ENCODE measurements around the gene LRRN1.
"Not testable (repeated sequence)": the region's sequence is repeated elsewhere in the genome, so short reads cannot be mapped to it uniquely, and the experiment has no call there.

Gene LRRN1

DNA sequence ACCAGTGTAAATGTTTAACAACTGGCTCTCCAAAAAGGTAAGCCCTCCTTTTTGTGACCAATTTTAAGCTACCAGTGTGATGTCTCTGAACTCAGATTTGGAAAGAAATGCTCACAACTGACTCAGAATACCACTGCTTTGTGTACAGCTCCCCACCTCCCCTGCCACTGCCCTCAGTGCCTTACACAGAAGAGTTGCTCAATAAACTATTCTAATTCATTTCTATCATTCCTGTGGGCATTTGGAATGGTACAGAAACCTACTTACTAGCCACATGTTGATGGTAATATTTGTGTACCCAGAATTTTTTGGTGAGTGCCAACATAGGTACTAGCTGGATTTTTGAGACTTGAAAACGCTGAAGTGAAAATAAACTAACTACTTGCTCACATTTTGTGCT lies 16.0 kb downstream of the LRRN1 start:
- DNase-seq = no peak

DNA sequence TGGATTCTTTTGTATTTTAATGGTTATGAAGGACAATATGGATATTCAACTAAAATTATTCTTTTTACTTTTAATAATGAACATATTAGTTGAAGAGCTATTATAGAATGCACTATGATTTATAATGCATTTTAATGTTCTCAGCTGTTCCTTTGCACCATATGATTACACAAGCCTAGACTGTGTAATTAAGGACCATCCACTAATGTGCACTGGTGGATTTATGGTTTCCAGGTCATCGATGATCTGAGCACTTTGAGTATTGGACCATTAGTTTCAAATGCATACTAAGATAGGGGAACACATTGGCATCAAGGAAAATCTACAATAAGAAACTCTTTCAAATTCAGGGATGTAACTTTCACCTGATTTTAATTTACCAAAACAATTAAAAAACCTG lies 16.8 kb downstream of the LRRN1 start:
- no peak for DNase-seq

DNA sequence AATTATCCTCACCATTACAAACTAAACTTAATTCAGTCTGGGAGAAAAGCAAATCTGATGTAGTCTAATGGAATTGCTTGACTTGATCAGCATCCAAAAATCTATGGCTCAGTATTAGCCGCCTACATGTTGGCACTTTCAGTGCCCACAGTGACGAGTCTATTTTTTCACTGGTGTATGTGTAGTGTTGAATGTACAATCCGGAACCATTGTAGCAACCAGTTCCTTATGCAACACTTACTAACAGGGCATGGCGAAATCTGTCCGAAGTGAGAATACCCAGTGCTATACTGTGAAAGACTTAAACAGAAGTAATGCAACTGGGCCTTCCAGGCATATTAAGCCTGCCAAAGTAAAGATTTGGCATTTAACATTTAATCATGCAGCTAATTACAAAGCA lies 18.6 kb downstream of the LRRN1 start:
- no peak for DNase-seq

DNA sequence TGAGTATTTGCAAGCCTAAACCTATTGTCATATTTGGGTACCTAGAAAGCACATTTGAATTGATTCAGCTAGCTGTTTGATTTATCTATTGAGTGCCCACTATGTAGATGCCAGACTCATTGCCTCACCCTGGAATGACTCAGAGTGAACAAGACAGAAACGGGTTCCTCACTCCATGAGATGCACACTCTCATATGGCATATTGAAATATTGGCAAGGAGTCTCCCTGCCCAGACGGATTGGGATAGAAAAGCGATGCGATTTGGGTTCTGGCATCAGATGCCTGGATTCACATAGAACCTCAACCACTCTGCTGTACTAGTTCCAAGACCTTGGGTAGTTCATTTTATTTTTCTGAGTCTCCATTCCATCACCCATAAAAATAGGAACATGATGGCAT lies 22.5 kb downstream of the LRRN1 start:
- DNase-seq = no peak

DNA sequence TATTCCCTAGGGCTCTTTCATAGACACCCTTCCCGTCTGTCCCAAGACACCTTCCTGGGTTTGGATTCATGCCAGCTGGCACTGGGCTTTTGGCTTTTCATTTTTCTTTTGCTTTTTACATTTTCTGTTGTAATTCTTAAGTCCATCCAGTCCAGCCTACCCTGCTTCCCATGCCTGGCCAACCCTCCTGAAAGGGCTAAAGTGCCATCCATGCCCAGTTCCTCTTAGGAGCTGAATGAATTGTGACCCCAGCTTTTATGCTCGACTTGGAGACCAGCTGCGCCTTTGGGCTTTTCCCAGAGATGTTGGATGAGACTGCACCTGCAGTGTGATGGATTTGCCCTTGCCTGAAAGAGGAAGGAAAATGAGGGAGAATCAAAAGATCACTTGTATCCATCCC lies 25.8 kb downstream of the LRRN1 start:
- DNase-seq = no peak

DNA sequence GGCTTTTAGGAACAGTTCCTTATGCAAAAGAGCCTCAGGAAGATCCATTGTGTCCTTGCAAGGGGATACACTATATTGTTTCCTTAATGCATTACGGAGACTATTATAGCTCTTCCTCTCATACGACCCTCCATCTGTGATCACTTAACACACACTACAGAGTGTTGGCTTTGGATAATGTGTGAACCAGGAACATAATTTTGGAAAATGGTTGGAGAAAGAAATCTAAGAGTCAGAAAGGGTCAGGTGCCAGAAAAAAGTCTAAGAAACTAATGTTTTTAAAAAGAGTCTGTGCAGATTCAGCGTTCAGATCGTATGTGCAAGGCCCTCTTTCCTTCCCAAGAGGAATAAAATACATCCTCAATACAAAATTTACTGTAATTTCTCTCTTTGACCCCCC lies 27.3 kb downstream of the LRRN1 start:
- DNase-seq = no peak

DNA sequence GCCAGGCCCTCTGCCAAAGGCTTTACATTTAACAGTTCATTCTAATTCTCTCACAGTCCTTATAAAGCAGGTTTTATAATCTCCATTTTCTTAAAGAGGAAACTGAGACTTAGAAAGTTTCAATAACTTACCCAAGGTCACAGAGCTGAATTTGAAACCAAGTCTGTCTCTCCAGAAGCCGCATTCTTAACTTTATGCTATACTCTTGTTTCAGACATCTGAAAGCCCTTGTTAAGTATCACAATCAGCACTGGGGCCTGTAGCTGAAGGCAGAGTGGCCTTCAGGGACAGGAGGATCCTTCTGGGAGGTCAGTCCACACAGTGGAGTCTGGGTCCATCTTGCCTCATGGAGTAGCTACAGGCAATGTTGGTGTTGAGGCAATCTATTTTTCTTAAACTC lies 27.9 kb downstream of the LRRN1 start:
- DNase-seq = no peak

DNA sequence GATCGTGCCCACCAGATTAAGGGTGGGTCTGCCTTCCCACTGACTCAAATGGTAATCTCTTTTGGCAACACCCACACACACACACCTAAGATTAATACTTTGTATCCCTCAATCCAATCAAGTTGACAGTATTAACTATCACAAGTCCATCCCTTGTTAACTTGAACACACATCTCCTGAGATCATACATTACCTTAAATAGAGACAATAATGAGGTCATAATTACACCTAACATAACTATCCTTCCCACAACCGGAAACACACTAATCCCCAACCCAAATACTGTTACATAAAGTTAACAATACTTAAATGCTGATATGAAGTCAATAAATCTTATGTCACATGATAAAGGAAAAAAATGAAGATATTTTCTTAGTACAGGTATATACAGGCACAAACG lies 29.2 kb downstream of the LRRN1 start:
- DNase-seq = not testable (repeated sequence)

DNA sequence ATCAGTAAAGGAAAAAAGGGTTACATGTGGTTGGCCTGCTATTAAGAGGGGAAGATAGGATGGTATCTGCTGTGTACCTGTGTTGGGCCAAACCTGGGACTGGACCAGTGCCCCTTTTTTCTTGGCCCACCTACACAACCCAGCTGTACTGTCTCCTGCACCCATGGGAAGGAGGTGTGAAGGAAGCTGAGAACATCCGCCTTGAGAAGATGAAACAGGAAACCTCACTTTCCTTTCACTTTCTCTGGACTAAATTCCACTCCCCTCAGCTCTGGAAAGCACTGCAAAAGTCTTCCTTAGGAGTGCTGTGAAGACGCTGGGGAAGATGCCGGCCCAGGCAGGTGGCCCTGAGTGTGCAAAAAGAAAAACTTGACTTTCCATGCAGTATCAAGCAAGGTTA lies 37.6 kb downstream of the LRRN1 start:
- no peak for DNase-seq

DNA sequence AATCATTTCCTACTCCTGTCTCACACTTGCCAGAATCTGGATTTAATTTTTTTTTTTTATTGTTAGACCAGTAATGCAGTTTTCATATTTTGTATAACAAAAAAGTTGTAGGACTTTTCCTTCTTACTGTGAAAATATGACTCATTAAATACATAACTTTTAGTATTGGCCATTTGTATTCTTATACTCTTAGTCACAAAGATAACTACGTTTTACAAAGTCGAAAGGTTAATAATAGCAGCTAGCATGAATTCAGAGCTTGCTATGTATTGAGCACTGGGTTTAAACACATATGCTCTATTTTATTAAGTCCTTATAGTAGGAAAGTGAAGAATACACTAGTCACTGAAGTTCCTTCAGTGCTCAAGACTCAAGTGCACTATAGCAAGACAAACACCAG lies 43.1 kb downstream of the LRRN1 start:
- no peak for DNase-seq

DNA sequence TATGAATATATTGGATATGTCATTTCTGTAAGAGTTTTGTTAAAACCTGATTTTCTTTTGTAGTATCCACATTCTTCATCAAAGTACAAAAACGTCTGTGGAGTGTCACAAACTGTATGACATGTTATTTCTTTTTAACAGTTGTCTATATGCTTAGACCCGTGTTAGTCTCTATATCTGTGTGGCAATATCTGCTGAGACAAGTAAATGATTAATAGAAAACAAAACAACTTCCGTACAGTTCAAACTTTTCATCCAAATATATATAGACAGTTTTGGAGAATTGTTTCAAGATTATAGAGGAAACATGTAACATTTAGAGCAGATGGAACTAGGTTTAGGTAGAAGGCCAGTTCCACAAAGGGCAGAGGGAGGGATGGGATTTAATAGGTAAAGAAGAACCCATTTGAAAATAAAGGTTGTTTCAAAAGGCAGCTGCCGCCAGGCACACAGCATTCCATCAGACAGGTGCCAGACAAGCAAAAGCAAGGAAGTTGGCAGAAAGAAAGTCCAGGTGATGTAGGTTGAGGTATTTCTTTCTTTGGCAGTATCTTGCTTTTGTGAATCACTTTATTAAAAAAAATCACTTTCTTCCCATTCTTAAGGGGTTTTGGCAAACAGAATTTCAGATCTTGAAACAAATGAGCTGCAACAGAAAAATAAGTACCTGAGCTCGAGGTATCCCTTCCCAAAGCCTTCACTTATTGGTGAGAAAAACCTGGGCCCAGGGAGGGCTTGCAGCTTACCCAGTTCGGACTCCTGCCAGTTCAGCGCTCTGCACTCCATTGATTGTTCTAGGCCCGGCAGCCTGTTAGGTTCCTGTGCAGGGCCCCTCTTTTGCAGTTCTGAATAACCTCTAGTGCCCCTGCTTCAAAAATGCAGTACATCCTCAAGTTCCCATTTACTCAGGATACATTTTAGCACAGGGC lies 49.0 kb downstream of the LRRN1 start:
- DNase-seq = no peak

DNA sequence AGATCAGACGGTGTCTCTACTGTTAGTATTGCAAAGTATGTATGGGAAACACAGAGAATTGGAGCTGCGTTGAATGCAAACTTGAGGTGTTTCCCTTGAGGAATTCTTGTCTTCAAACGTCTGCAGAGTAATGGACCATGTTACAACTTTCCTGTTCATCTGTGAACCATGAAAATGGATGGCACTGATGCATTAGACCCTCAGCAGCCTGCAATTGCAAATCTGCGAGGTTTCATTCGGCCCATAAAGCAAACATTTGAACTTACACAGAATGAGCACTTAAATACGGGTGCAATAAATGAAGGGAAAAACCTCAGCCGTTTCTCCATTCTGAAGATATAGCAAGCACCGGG lies 49.7 kb downstream of the LRRN1 start:
- no peak for DNase-seq

DNA sequence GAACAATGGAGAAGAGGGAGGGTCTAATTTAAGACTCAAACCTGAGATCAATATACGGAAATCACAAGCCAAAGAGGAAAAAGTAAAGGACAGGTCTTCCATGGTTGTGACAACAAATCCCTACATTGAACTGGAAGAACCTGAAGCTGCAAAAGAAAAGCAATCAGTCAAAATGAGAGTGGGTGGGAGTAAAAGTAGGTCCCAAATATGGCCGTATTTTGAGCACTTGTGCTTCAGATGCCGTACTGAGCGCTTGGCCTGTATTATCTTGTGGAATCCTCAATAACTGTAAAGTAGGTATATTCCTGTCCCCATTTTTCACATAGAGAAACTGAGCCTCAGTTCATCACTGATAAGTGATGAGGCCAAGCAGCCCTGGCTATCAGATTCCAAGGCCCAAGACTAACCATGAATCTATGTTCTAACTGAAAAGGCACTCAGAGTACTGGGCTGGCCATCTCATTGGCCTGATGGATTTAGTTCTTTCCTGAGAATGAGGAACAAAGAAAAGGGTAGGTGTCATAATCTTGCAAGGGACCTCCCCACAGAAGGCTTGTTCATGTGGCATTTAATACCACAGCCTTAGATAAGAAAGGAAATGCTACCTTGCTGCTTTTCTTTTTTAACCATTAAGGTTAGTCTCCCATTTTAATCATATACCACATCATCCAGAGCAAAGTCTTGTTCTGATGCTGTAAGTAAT lies 52.5 kb downstream of the LRRN1 start:
- no peak for DNase-seq

DNA sequence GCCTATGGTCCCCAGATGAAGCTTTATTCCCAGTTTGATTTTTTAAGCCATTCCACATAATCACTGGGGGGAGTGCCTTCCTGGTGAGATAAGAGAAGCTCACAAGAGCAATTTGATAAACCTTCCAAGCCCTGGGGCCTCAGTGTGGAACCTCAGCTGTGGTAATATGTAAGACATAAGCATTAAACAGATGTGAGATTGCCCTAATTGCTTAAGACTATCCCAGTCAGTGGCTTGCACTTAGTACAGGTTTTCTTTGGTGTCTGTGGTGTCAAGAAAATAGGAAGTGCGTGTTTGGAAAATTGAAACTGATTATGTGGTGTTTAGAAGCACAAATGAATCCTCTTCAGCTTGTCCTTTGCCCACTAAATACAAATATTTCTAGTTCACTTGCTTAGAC lies 54.3 kb downstream of the LRRN1 start:
- DNase-seq = no peak

DNA sequence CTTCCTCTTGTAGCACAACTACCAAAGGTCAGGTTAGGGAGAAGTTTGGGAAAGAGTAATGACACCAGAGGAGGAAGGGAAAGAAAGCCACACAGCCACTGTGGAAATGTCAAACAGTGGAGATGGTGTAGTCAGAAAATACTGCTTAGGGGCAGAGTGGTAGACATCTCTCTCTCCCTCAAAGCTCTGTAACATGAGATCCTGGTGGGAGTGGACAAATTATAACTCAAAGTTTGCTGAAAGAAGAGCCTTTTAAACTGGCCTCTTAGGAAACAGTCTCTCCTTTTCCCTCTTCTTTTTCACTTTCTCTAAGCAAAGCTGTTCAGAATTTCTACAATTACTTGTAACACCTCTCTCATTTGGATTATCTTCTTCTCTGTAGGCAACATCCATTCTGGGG lies 55.8 kb downstream of the LRRN1 start:
- no peak for DNase-seq

DNA sequence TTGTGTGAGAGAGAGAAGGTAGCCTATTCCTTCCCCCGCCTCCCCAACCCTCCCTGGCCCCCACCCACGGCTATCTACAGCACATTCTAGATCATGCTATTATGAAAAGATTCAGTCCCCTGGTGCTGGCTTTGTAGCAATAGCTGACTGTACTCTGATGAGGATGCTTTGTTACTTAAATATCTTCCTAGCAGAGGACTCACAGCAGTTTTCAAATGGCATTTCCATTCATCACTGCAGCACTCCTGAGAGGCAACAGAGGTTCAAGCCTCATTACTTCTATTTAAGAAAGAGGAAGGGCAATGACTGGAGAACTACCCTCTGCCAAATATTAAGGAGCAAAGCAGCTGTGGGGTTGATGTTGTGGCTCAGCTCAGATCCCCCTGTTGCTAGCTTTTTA lies 61.0 kb downstream of the LRRN1 start:
- DNase-seq = no peak

DNA sequence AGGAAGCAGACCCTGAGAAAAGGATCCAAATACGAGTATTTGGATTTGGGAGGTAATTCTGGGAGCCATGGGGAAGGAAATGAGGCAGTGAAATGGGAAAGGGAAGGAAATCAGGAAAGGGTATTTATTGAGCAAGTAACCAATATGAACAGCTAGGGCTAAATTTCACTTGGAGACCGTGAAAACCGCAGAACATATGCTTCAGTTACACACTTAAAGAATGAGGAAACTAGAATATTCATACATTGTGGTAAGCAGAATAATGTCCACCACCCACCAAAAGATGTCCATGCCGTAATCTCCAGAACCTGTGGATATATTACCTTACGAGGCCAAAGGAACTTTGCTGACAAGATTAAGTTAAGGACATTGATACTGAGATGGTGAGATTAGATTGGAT lies 63.3 kb downstream of the LRRN1 start:
- no peak for DNase-seq

DNA sequence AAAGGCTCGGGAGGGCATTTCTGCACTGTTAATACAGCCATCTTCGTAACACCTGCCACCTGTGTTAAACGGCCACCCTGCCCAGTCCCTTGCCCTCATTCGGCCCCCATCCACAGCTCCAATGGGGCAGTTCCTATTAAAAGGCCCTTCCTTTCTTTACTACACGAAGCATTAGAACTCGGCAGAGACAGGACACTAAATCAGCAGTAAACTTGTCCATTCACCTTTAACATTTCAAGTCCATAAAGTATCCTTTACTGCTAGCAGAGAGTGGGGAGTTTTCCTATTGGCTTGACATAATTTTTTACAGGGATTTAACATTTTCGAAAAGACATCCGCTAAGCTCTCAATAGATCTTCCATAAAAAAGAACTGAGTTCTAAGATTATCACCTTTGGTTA lies 76.3 kb downstream of the LRRN1 start:
- DNase-seq = no peak

DNA sequence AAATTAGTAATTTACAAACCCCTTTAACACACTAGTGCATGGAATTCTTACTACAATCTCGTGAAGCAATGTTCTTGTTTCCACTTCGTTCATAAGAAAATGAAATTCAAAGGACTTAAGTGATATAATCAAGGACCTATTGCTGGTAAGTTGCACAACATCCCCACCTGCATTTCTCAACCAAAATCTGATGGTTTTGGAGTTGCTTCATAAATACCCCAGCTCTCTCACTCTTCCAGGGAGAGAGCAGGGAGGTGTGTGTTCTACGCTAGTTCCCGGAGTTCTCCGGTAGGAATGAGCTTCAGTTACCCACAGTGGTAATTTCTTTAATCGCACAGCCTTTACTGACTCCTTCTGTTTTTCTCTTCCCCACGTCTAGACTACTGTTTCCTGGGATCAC lies 81.8 kb downstream of the LRRN1 start:
- no peak for DNase-seq

DNA sequence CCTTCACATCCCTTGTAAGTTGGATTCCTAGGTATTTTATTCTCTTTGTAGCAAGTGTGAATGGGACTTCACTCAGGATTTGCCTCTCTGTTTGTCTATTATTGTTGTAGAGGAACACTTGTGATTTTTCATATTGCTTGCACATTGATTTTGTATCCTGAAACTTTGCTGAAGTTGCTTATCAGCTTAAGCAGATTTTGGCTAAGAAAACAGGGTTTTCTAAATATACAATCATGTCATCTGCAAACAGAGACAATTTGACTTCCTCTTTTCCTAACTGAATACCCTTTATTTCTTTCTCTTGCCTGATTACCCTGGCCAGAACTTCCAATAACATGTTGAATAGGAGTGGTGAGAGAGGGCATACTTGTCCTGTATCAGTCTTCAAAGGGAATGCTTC lies 88.1 kb downstream of the LRRN1 start:
- not testable (repeated sequence) for DNase-seq

DNA sequence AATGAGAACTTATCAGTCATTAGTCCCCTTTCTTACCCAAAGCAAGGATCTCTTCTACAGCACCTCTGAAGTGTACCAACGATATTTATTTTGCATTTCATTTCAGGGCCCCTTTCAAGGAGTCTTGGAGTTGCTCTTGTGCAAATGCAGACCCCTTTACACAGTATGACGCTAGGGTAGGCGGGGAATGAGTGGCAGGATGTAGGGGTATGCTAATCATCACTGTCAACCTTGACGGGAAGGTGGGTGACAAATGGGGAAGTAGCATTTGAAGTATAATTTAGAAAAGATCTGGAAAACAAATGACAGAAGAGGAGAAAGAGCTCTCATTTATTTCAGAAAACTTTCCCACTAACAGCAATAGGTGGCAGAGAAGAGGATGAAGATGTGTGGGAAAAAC lies 94.4 kb downstream of the LRRN1 start:
- no peak for DNase-seq

All from activated T-cell treated with anti-CD3 and anti-CD28 coated beads, Interleukin-2, amount 50 U/mL, for 1 hour (primary cell).